NCI-H1048 (cell line): ENCODE measurements around the gene ANKS1A.
"Not testable (repeated sequence)": the region's sequence is repeated elsewhere in the genome, so short reads cannot be mapped to it uniquely, and the experiment has no call there.

Experiments
- DNase-seq: peaks from one replicate; lab custom pipeline; 2025; lab: John Stamatoyannopoulos, UW

Gene ANKS1A

DNA sequence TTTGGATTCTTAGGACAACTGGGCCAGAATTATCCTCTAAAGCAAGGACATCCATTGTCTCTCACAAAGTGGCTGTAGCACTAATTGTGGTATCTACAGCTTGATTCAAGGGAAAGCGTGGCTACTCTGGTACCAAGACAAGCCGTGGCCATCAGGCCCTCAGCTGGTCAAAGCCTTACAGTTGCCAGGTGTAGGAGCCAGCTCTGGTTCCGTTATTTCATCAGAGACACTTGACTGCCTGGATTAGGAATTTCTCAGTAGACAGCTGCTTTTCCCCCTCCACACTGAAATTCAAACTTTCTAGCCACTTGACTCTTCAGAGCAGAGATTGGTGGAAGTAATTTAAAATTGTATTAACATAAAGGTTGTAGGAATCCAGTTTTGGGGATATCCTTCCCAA is 104.2 kb downstream of the ANKS1A start:
- DNase-seq, result no peak

- no peak for DNase-seq
Observed at GRCh38 chr6:34994693-34995092, 105.6 kb downstream of the ANKS1A start.

DNA sequence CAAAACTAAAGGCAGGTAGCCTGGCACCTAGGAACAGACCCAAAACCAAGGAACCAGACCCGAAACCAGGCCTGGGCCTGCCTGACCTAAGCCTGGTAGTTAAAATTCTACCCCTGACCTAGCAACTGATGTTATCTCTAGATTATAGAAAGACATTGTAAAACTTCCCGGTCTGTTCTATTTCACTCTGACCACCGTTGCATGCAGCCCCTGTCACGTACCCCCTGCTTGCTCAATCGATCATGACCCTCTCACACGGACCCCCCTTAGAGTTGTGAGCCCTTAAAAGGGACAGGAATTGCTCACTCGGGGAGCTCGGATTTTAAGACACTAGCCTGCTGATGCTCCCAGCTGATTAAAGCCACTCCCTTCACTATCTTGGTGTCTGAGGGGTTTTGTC is 109.4 kb downstream of the ANKS1A start:
- DNase-seq, result not testable (repeated sequence)

DNA sequence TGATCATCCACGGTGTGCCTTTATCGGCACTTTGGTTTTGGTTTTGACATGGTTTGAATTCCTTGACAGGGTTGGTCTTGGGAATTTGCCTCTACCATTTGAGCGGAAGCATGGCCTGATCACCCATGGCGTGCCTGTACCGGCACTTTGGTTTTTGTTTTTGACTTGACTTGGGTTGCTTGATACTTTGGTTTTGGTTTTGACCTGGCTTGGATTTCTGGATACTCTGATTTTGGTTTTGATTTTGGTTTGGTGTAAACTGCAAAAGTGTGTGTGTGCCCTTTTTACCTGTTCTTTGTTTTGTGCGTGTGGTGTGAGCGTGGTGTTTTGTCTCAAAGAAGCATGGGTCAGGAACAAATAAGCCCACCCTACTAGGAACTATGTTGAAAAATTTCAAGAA is 110.1 kb downstream of the ANKS1A start:
- not testable (repeated sequence) for DNase-seq

DNA sequence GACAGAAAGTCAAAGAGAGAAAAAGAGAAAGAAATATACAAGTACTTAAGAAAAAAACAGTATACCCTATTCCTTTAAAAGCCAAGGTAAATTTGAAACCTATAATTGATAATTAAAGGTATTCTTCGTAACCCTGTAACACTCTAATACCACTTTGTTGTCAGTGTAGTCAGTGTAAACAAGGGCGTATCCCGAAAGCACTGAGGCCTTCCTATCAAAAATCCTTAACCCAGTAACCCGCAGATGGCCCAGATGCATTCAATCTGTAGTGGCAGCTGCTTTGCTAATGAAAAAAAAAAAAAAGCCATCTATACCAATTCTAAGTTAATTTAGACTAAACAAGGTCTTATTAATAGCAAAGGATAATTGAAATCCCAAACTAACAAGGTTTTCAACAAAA is 110.9 kb downstream of the ANKS1A start:
- not testable (repeated sequence) for DNase-seq

DNA sequence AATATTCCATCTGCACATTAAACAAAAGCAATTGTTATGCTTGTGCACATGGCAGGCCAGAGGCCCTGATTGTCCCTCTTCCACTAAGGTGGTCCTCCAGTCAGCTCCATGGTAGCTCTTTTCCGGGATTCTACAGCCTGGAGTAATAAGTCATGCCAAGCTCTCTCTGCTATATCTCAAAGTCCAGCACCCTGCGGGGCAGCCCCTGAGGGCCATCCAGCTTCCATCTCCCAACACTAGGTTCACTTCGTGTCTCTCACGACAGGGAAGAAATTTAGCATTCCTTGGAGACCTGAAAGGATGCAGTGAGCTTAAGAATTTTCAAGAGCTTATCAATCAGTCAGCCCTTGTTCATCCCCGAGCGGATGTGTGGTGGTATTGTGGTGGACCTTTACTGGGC is 112.3 kb downstream of the ANKS1A start:
- DNase-seq, result not testable (repeated sequence)

- DNase-seq, result not testable (repeated sequence)
Observed at GRCh38 chr6:35003886-35004530, 115.0 kb downstream of the ANKS1A start.

- DNase-seq, result no peak
Observed at GRCh38 chr6:35007016-35007415, 118.0 kb downstream of the ANKS1A start.

GRCh38 chr6:35008858-35009257 is 119.8 kb downstream of the ANKS1A start:
- no peak for DNase-seq

DNA sequence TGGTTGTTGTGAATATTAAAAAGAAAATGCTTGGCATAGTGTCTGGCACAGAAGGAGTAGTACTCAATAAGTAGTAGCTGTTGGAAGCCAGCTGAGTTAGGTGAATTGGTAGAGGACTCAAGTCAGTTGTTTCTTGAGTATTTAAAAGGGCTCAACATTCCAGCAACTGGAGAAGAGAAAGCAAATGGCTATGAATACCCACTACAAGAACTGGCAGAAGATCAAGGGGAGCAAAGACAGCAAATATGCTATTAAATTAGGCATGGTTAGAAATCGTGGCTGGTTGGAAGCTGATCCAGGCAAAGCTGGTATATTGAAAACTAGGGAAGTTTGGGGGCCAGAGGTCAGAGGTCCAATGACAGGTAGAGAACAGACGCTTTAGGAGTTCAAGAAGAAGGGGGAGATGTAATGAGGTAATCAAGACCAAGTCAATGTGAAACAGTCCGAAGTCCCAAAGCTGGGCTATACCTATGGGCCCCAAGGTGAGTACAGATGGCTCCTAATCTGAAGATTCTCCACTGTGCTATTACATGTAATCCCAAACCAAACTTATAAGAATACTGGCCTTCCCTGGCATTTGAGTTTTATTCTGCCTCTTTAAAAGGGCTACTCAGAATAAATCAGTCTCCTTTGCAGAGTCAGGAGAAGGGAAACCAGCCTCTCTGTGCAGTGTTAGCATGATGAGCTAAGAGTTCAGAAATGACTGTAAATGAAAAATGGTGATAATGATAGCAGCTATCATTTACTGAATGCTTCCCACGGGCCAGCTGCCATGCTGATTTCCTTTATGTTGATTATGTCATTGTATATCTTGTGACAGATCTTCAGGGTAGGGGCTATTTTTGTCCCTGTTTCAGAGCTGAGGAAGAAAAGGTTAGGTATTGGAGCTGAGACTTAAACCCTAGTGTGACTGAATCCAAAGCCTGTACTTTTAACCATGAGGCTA is 122.3 kb downstream of the ANKS1A start:
- DNase-seq, result no peak

- no peak for DNase-seq
Observed at GRCh38 chr6:35013701-35014100, 124.6 kb downstream of the ANKS1A start.

GRCh38 chr6:35014341-35014740 is 125.3 kb downstream of the ANKS1A start:
- no peak for DNase-seq

DNA sequence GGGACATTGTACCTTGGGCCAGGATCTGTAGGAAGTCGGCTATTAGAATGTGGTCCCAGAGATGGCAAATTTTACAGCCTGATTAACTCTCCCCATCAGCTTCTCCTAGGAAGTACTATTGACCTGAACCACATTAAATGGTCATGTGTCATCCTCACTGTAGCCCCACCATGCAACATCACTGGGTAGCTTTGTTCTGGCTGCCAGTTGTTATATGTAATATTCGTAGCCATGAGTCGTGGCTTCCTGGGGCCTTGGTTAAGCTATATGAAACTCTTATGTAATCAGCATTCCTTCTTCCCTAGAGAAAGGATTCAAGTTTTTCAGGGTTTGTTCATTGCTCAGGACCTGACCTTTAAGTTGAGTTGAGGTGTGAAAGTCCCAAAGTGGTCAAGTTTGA is 125.7 kb downstream of the ANKS1A start:
- no peak for DNase-seq

DNA sequence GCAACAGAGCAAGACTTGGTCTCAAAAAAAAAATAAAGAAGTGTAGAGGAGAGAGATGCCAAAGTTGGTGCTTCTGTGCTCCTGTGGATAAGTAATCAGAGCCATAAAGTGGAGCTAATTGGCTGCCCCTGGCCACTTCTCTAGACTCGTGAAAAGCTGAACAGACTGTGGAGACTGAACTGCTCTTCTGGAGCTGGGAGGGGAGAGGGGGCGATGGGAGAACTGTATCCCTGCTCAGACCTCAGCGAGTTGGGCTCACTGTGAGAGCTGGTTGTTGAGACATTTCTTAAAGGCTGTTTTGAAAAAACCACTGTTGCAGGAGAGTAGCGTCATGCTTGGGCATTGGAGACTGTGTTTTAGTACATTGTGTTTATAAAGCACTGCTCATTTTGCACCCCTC is 126.4 kb downstream of the ANKS1A start:
- no peak for DNase-seq

- DNase-seq, result no peak
Observed at GRCh38 chr6:35015996-35016395, 126.9 kb downstream of the ANKS1A start.

DNA sequence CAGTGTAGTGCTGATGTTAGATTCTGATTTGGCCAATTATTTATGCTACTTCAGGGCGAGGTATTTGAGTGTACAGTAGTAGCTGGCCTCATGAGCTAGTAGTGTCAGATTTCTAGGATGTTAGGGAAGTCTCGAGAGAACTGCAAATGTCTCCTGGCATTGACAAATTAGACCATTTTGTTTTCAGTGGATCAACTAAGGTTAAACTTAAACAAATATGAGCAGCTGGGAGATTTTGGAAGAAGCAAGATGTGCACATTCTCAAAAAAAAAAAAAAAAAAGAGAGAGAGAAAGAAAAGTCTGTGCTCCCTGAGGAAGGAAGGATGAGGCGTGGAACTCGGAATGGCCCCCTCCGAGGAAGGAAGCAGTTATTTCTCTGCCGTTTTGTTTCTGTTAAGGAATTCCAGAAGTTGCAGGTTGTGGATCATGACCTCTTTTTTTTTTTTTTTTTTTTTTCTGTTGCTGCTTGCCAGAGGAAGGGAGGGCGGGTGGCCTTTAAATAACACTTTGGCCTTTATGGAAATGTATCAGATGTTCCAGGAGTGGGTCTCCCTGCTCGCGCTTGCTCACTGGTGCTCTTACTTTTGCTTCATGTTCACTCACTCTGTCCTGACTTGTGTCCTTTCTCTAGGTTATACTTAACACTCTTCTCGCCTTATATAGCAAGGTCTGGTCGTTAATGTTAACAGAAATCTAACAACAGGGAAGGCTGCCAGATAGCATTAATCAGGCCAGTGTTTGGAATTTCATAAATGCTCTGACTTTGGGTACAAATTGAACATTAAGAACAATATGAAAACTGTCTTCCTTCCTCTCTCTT is 127.7 kb downstream of the ANKS1A start:
- DNase-seq, result no peak

- DNase-seq, result no peak
Observed at GRCh38 chr6:35017411-35018181, 128.5 kb downstream of the ANKS1A start.

GRCh38 chr6:35018182-35018519 is 129.1 kb downstream of the ANKS1A start:
- DNase-seq, result no peak

DNA sequence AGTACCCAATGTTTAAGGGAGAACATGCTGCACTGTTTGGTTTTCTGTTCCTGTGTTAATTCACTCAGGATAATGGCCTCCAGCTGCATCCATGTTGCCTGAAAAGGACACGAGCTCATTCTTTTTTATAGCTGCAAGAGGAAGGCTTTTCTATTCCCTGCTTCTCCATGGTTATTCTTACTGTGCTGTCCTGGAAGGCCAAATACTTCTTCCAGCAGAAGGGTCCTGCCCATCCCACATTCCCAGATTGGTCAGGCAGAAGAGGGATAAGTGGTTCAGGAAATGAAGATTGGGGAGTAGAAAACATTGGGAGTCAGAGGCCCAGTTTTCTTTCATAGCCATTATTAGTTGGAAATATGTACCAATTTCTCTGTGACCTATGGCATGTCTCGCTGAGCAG is 129.7 kb downstream of the ANKS1A start:
- DNase-seq, result no peak

DNA sequence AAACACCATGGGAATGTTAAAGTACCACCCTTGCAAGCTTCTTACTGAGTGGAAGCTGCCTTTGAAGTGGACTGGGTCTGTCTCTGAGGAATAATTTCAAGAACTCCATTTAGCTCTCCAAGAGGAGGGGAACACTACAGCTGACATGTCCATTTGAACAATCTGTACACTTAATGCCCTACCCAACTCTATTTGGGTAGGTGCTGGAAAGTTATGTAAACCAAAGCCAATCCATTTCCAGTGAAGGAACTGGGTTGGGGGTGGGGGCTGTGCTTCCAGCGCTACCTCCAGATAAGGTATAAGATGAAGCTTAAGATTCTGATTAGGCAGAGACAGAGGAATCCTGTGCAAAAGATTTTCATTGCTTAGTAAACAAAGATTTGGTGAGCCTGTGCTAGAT is 130.1 kb downstream of the ANKS1A start:
- no peak for DNase-seq

GRCh38 chr6:35019831-35020230 is 130.8 kb downstream of the ANKS1A start:
- no peak for DNase-seq

- no peak for DNase-seq
Observed at GRCh38 chr6:35021004-35021403, 131.9 kb downstream of the ANKS1A start.
